IPS DF 19.7 (cell line): ENCODE data around the gene CASP8AP2.
A peak's percentile ranks its signal among the peaks of the same experiment; 100 is the strongest.
"Not testable (repeated sequence)": the region's sequence is repeated elsewhere in the genome, so short reads cannot be mapped to it uniquely, and the experiment has no call there.

Experiments used
- DNase-seq: peaks from one replicate; pipeline ENCODE4 v3.0.0-alpha.2; 2013; ENCODE audit warnings: low read depth, low spot score

Gene CASP8AP2

DNA sequence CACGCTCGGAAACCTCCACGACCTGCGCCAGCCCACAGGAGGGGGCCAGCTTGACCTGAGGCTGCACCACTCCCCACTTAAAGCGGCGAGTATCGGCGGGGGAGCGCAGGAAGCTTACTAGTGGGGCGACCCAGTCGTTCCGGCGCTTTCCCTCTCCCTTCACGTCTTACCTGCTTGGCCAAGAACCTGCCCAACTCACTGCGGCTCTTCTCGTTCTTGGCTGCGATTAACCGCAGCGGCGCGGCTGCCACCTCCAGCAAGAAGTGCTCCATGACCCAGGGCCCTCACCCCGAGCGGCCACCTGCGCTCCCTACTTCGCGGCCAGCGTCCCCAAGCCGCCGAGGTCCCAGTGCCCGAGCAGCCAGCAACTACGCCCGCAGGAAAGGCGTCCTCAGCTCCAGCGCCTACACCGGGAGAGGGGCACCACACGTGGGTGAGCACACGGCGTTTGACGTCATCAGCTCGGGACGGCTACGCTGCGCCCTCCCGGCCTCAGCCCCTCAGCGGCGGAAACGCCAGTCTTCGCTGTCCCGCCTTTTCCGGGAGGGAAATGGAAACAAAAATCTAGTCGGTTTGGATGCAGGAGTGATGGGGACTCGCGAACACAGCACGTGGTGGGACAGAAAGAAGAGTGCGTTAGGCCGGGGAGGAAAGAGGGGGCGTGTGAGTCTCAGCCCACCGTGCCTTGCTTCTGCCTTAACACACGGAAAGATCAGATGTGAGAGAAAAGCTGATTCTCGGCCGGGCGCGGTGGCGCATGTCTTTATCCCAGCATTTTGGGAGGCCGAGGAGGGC is 10.1 kb upstream of the CASP8AP2 start, which contains the start of gene MDN1:
TSS of gene MDN1 (minus strand) at position 459 of the 795 bp plus-strand sequence. CDS start at position 272, 187 bp downstream.
- peak; percentile 91 for DNase-seq

DNA sequence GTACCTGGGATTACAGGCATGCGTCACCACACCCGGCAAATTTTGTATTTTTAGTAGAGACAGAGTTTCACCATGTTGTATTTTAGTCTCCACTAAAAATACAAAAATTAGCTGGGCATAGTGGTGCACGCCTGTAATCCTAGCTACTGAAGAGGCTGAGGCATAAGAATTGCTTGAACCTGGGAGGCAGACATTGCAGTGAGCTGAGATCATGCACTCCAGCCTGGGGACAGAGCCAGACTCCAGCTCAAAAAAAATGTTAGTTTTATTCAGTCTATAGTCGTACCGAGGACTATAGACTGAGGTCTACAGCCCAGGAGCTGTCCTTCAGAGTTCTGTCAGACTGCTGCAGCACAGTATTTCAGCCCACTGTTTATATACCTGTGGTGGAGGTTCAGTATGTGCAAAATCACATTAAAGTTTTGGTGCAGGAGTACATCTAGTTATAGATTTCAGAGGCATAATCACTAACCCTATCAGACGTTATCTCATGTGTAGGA is 3.6 kb upstream of the CASP8AP2 start:
- DNase-seq: no peak

DNA sequence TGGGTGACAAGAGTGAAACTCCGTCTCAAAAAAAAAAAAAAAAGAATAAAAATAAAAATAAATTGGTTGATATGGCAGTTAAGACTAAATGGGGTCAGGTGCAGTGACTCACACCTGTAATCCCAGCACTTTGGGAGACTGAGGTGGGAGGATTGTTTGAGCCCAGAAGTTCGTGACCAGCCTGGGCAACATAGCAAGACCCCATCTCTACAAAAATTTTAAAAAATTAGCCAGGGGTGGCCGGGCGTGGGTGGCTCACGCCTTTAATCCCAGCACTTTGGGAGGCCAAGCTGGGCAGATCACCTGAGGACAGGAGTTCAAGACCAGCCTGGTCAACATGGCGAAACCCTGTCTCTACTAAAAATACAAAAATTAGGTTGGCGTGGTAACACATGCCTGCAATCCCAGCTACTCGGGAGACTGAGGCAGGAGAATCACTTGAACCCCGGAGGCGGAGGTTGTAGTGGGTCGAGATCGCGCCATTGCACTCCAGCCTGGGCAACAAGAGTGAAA is 1.1 kb upstream of the CASP8AP2 start:
- DNase-seq: not testable (repeated sequence)

DNA sequence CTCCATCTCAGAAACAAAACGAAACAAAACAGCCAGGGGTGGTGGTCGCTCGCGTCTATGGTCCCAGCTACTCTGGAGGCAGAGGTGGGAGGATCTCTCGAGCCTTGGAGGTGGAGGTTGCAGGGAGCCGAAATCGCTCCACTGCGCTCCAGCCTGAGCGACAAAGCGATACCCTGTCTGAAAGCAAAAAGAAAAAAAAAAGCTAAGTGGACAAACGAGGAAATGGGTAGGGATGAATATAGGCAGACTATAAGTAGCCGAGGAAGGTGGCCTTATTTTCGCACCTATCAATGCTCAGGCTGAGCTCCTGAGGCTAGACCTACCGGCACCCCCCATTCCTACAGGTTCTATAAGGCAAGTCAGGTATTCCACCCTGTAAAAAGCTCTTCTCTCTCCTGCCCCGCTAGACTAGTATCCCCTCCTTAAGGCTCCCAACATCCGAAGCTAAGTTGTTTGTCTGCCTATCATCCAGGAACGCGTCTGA is 650 bp upstream of the CASP8AP2 start:
- DNase-seq: no peak

DNA sequence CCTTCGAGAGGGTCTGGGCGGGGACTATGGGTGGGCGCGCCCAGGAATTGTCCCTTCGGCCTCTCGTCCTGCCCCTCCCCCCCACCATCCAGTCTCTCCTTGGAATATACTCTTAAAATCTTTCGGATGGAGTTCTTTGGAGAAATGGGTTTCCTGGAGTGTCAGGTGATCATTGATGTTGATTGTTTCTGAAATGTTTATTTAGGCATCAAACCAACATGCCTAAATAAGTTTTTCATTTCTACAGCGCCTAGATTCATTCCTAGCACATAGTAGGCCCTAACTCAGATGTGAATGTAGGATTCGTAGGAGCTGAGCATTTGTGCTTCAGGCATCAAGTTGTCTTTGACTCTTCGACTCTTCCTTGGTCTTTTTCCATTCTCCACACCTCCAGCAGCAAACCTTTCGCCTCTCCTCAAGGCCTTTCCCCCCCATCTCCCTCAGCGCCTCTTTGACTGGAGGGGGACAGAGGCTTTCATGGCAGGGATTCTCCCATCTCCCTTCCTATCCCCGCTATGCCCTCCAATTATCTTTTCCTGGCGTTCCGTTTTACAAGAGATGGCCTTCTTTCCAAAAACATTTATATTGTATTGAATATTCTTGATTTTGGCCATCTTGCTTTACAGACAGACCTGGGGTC is 610 bp downstream of the CASP8AP2 start:
- no peak for DNase-seq

DNA sequence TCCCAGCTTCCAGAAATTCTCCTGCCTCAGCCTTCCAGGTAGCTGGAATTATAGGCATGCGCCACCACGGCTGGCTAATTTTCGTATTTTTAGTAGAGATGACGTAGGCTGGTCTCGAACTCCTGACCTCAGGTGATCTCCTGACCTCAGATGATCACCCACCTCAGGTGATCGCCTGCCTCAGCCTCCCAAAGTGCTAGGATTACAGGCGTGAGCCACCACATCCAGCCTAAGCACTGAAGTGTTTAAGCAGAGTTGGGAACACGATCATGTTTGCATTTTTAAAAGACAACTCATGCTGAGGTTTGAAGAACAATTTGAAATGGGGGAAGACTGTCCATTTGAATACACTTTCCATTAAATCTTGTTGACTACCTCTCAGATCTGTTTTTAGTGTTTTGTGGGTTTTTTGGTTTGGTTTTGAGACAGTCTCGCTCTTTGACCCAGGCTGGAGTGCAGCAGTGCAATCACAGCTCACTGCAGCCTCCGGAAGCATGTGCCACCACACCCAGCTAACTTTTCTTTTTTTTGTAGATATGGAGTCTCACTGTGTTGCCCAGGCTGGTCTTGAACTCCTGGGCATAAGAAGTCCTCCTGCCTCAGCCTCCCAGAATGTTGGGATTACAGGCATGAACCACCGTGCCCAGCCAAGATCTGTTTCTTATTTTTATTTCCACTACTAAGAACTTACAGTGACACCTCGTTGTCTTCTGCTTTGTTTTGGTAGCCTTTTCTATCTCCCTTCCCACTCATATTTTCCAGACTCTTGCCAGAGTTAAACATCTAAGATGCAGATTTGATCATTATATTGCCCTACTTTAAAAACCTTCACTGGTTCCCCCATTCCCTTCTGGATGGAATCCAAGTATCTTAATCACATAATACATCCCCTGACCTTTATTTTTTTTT is 5.5 kb downstream of the CASP8AP2 start:
- no peak for DNase-seq

DNA sequence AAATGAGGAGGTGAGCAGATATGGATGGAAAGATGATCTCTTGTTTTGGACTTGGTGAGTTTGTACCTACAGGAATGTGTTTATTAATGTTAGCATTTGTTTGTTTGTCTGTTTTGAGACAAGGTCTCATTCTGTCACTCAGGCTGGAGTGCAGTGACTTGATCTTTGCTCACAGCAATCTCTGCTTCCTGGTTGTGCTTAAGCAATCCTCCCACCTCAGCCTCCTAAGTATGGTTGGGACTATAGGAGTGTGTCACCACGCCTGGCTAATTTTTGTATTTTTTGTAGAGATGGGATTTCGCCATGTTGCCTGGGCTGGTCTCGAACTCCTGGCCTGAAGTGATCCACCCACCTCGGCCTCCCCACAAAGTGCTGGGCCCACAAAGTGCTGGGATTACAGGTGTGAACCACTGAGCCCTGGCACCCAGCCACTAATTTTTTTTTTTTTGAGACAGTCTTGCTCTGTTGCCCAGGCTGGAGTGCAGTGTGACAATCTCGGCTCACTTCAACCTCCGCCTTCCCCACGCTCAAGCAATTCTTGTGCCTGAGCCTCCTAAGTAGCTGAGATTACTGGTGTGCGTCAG is 7.1 kb downstream of the CASP8AP2 start:
- DNase-seq: no peak

DNA sequence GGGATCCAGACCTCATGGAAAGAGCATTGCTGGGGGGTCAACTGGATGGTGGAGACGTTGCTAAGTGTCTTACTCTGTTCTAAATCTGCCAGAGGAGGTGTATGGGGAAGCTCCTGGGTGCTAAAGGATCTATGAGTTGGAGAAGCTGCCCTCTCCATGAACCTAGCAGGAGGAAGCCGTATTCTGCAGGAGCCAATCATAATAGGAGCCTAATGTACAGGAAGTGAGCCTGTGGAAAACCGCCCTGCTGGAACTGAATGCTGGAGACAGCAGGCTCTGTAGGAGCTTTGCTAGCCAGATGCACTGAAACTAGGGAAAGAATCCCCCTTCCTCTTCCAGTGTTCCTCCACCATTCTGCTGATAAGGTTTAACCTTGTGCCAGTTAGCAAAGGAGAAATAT is 10.9 kb downstream of the CASP8AP2 start:
- DNase-seq: no peak

DNA sequence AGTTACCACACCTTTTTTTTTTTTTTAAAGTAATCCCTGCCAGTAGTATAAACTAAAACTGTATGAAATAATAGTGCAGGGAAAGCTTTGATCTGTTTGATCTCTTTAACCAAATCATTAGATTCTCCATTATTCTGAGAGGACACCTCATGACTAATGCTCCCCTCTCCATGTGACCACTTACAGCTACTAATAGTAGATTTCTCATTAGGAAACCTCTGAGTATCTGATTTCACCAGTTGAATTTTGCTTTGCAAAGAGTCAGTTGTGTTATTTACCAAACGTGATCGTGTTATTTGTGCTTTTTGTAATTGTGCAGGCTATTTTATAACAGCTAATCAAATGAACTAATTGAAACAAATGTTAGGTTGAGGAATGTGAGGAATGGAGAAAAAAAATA is 12.5 kb downstream of the CASP8AP2 start:
- DNase-seq: no peak

DNA sequence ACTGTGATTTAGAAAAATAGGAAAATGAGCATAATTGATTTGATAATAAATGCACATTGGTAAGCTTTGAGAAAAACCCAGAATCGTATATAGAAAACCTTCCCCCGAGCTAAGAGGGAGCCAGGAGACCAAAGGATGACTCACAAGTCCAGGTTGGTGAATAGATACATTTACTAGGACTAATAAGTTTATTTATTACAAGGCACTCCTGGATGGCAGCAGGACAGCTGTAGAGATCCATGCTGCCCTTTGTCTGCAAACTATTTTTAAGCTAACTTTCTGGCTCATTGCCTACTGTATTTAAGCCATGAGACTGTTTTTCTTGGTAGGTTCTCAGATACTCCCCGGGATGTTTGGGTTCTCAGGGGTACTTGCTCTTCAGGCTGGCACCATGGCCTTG is 13.4 kb downstream of the CASP8AP2 start:
- DNase-seq: no peak

DNA sequence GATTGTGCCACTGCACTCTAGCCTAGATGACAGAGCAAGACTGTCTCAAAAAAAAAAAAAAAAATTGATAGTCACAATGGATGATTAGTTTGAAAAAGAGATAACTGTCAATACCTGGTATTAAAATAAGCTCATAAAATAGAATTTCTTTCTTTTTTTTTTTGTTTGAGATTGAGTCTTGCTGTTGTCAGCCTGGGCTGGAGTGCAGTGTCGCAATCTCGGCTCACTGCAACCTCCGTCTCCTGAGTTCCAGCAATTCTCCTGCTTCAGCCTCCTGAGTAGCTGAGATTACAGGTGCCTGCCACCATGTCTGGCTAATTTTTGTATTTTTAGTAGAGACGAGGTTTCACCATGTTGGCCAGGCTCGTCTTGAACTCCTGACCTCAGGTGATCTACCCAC is 17.8 kb downstream of the CASP8AP2 start:
- not testable (repeated sequence) for DNase-seq

DNA sequence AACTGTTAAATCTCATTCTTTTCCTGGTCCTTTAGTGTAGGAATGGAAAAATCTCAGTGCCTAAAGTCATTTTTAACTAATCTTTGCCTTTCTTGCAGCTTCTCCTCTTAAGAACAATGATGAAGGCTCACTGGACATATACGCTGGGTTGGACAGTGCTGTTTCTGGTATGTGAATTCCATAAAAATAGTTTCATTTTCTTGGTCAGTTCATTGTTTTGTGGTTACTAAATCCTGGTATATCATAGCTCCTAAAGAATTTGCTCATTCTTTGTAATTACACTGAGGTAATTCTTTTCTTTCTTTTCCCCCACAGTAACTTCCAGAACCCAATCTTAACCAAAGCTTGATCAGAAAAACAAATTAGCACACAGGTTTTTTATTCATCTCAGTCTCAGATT is 23.4 kb downstream of the CASP8AP2 start:
- no peak for DNase-seq

DNA sequence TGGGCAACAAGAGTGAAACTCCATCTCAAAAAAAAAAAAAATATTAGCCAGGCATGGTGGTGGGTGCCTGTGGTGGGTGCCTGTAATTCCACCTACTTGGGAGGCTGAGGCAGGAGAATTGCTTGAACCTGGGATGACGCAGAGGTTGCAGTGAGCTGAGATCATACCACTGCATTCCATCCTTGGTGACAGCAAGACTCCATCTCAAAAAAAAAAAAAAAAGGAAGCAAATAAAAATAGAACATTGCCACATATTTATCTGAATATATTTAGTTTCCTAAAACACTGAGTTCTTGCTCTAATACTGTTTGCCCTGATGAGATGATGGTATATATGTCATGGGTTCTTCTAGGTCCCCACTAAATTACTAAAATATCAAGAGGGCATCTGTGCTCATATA is 28.4 kb downstream of the CASP8AP2 start:
- no peak for DNase-seq

DNA sequence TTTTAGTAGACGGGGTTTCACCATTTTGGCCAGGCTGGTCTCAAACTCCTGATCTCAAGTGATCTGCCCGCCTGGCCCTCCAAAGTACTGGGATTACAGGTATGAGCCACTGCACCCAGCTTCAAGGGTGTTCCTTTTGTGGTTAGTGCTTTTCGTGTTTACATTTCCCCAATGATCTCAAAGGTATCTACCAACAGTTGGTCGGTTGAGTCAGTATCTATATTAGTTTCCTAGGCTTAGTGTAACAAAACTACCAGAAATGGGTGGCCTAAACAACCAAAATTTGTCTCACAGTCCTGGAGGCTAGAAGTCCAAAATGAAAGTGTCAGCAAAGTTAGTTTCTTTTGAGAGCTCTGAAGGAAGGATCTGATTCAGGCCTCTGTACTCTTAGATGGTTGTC is 30.1 kb downstream of the CASP8AP2 start:
- DNase-seq: no peak

DNA sequence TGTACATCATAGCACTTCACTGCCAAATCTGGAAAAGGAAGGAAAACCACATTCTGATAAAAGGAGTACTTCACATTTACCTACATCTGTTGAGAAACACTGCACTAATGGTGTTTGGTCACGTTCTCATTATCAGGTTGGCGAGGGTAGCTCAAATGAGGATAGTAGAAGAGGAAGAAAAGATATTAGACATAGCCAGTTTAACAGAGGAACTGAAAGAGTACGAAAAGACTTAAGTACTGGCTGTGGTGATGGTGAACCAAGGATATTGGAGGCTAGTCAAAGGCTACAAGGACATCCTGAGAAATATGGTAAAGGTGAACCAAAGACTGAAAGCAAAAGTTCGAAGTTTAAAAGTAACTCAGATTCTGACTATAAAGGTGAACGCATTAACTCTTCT is 32.6 kb downstream of the CASP8AP2 start:
- no peak for DNase-seq

DNA sequence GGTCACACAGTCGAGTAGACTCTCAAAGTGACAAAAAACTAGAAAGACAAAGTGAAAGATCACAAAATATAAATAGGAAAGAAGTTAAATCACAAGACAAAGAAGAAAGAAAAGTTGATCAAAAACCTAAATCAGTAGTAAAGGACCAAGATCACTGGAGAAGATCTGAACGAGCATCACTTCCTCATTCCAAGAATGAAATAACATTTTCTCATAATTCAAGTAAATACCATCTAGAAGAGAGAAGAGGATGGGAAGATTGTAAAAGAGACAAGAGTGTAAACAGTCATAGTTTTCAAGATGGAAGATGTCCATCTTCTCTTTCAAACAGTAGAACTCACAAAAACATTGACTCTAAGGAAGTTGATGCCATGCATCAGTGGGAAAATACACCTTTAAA is 33.0 kb downstream of the CASP8AP2 start:
- DNase-seq: no peak

DNA sequence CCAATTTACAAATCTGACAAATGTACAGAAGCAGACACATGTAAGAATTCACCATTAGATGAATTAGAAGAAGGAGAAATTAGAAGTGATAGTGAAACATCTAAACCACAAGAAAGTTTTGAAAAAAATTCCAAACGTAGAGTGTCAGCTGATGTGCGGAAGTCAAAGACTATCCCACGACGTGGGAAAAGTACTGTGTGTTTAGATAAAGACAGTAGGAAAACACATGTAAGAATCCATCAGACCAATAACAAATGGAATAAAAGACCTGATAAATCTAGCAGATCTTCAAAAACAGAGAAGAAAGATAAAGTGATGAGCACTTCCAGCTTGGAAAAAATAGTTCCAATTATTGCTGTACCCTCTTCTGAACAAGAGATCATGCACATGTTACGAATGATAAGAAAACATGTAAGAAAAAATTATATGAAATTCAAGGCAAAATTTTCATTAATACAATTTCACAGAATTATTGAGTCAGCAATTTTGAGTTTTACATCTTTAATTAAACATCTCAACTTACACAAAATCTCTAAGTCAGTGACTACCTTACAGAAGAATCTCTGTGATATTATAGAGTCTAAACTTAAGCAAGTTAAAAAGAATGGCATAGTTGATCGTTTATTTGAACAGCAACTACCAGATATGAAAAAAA is 36.5 kb downstream of the CASP8AP2 start:
- DNase-seq: no peak

DNA sequence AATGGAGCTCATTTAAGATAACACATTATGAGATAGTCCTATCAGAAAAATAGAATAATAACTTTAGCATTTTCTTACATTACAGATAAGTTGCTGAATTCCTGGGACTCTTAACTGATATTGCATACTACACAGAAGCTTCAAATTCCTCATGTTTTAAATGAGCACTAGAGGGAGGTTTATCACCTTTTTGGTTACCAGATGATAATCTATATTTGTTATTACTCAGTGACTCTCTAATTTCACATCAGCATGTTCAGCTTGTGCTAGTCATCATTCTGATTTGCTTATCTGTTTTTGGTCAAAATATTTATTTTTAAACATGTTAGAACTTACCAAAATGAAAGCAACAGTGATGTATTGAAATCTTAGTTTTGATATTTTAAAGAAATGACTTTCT is 44.0 kb downstream of the CASP8AP2 start:
- DNase-seq: no peak

DNA sequence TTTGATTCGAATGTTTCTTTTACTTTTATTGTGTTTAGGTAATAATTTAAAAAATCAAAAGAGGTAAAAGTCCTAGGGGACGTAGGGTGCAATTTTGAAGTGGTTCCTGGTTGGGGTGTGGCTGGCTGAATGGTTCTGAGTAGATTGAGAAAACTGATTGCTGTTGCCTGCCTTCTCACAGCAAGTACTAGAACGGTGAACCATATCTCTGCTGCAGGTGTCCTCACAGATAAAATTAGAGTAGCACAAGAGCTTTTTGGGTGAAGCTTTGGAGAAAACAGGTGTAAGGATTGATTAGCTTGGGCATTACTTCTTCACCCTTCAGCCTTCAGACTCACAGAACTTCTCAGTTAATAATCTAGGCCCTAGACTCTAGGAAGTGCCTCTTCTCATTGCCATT is 44.8 kb downstream of the CASP8AP2 start:
- no peak for DNase-seq

DNA sequence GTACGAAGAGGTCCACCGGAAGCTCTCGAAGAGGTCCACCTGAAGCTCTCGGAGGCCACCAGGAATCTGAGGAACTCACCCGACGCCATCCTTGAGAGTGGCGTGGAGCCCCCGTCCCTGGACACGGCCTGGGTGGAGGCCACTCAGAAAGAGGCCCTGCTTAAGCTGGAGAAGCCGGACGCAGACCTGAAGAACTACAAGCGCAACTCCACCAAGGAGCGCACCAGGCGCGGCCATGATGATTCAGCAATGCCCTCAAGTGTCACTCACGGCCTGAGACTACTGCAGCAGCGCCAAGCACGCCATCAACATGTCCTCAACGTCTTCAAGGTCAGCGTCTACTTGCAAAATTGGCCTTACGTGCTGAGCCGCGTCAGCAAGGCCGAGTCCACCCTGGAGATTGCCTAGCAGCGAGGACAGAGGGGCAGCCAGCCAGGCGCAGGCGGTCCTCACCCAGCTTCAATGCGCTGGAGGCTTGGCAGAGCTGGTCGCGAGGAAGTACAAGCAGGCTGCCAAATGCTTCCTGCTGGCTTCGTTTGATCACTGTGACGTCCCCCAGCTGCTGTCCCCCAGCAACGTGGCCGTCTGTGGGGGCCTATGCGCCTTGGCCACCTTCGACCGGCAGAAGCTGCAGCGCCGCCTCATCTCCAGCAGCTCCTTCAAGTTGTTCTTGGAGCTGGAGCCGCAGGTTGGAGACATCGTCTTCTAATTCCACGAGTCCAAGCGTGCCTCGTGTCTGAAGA is 56.9 kb downstream of the CASP8AP2 start:
- no peak for DNase-seq
